Spleen (tissue), 11 donors: ENCODE data around the gene SEPSECS. TPM values are rescaled to one million over a fixed set of nuclear protein-coding genes. Genes with fewer than 3 reads are reported as not detected.
A peak's percentile ranks its signal among the peaks of the same experiment; 100 is the strongest.

Experiments
- DNase-seq: peaks from one replicate; pipeline ENCODE4 v3.0.0-alpha.2; 2020
- H3K27ac ChIP-seq, 8 donors: fragments of 200-600 bp; sonication (generic) in 7 of 8; 1 replicate in 4 of 8; 2 replicates in 4 of 8; pipeline versions ENCODE4 v1.5.0 to v1.8.0; 2016 to 2021; ENCODE audit warnings: inconsistent platforms in 4 of 8, mild to moderate bottlenecking in 4 of 8, moderate library complexity in 1 of 8
- H3K27me3 ChIP-seq, 7 donors: fragments of 200-600 bp; sonication (generic) in 6 of 7; replicated peaks in 1 of 7; 1 replicate in 4 of 7; 2 replicates in 3 of 7; pipeline versions ENCODE4 v1.5.0 to v1.8.0; 2016 to 2021; ENCODE audit warnings: inconsistent platforms in 3 of 7, mild to moderate bottlenecking in 1 of 7
- H3K36me3 ChIP-seq, 6 donors: fragments of 200-600 bp; sonication (generic) in 5 of 6; 1 replicate in 4 of 6; 2 replicates in 2 of 6; pipeline versions ENCODE4 v1.5.0 to v1.8.0; 2016 to 2021; ENCODE audit warnings: inconsistent platforms in 2 of 6
- H3K4me1 ChIP-seq, 6 donors: fragments of 200-600 bp; sonication (generic) in 5 of 6; 1 replicate in 3 of 6; 2 replicates in 3 of 6; pipeline versions ENCODE4 v1.5.0 to v1.8.0; 2016 to 2021; ENCODE audit warnings: inconsistent platforms in 3 of 6
- H3K4me3 ChIP-seq, 8 donors: fragments of 200-600 bp; sonication (generic) in 7 of 8; 1 replicate in 4 of 8; 2 replicates in 4 of 8; pipeline versions ENCODE4 v1.5.0 to v1.8.0; 2016 to 2021; ENCODE audit warnings: inconsistent platforms in 4 of 8, mild to moderate bottlenecking in 4 of 8, moderate library complexity in 2 of 8
- H3K9me3 ChIP-seq, 8 donors: fragments of 200-600 bp; sonication (generic) in 7 of 8; 1 replicate in 4 of 8; 2 replicates in 4 of 8; pipeline versions ENCODE4 v1.5.0 to v1.8.0; 2016 to 2021; ENCODE audit warnings: inconsistent platforms in 4 of 8
- CTCF ChIP-seq, 11 experiments: fragments of 200-600 bp in 7 of 11; fragments of 450-650 bp in 4 of 11; sonication (generic) in 4 of 11; IDR thresholded peaks in 8 of 11; conservative IDR thresholded peaks in 3 of 11; 1 replicate in 7 of 11; 2 replicates in 4 of 11; pipeline versions ENCODE4 v1.4.0 to v1.8.0; 2016 to 2021; ENCODE audit warnings: antibody characterized with exemption in 11 of 11, inconsistent platforms in 4 of 11, mild to moderate bottlenecking in 1 of 11
- POLR2A ChIP-seq, 3 donors: fragments of 450-650 bp; IDR thresholded peaks; one replicate each; pipeline ENCODE4 v1.5.1; 2017; ENCODE audit warnings: antibody characterized with exemption in 3 of 3, mild to moderate bottlenecking in 1 of 3
- POLR2AphosphoS5 ChIP-seq, 3 donors: sonication (generic); formaldehyde crosslinking; IDR thresholded peaks; one replicate each; pipeline ENCODE4 v1.5.1; 2017; ENCODE audit warnings: antibody characterized with exemption in 3 of 3
- WGBS, 5 donors: extraction: QIAGEN DNeasy Blood & Tissue Kit in 3 of 5; methylation state at CpG; one replicate each; pipeline versions ENCODE4 v1.1.5 to v1.1.7; 2013 to 2018; 5-methylcytosine and 5-hydroxymethylcytosine counted together
- intact Hi-C: fragments of 100-400 bp; cut with DNase I; formaldehyde crosslinking; loops from one replicate; pipeline ENCODE4 v1.15.0; 2023; ENCODE audit warnings: low total_unique reads
- polyA plus RNA-seq, 3 donors: library from polyadenylated mRNA; stranded (reverse); fragments of 200-250 nt; gene quantifications; one replicate each; pipeline ENCODE4 v1.2.1, GENCODE V29; 2013
- total RNA-seq, 7 donors: library from RNA; depleted of rRNA in 3 of 7; stranded (reverse); fragments of >200 nt in 3 of 7; fragmentation: NEBNext Ultra II Directional in 4 of 7; extraction: Animal tissue kit (Norgen Biotek cat#: 25700) in 4 of 7; gene quantifications; one replicate each; pipeline versions ENCODE4 v1.1.0 to v1.2.1, GENCODE V29; 2016 to 2021
- donor health status: healthy with polysubstance abuse.
- donor health status: DM: no; HTN: no; CAD: no; lungs with moderate emphysema.
- donor health status: DM: no; HTN: no; CAD: no.
- donor health status: Bipolar disorder and iron deficiency.
- donor health status: healthy.
- donor health status: DM: no; HTN: no; CAD: no.
- donor health status: DM: yes; HTN: yes; CAD: no.

The SEPSECS gene
- total and polyA plus RNA-seq, 10 donors, result 4.8 to 15.2 (median 11.3) TPM

- intact Hi-C loops, result loop anchor here (5.0 kb wide), 2 partner anchors 71 to 151 kb away; partner anchors contain the start of genes PI4K2B and ZCCHC4
- DNase-seq, result no peak
- Histone ChIP-seq H3K36me3 (peaks cover 0 to 37% (median 9%) of the 10 kb centered on the region in 6 donors), H3K4me1 (peaks cover 12 to 62% (median 31%) of the 10 kb centered on the region in 6 donors), H3K9me3 (no peaks in the 10 kb centered on the region), H3K27me3 (no peaks in the 10 kb centered on the region), H3K4me3 (peak overlapping the region; percentile 68 to 94 (median 82)), H3K27ac (peak overlapping the region; percentile 93 to 98 (median 97))
- peak in 3 of 11 experiments; percentile 0 to 13 (median 3) for TF ChIP-seq CTCF (IDR thresholded peaks at IDR 0.05 in 8 of 11, conservative IDR thresholded peaks at IDR 0.05 in 3 of 11)
- TF ChIP-seq POLR2A (IDR thresholded peaks at IDR 0.05), result peak in 1 of 3 donors; percentile 82
- no peak for TF ChIP-seq POLR2AphosphoS5 (IDR thresholded peaks at IDR 0.05)
- 5 to 15% (median 8%) methylated on average over 16 of the region's 16 CpGs for WGBS, 5 donors
These were observed 704 bp upstream of the SEPSECS start for GRCh38 chr4:25160714-25161592.

- Histone ChIP-seq H3K27ac (peak overlapping the region in 1 of 8 donors; percentile 97), H3K9me3 (no peaks in the 10 kb centered on the region), H3K4me3 (peak overlapping the region in 2 of 8 donors; percentile 81 to 84), H3K27me3 (no peaks in the 10 kb centered on the region), H3K36me3 (peaks cover 0 to 38% (median 11%) of the 10 kb centered on the region in 6 donors), H3K4me1 (peaks cover 12 to 51% (median 31%) of the 10 kb centered on the region in 6 donors)
- TF ChIP-seq CTCF (IDR thresholded peaks at IDR 0.05 in 8 of 11, conservative IDR thresholded peaks at IDR 0.05 in 3 of 11) (no peak), POLR2A (IDR thresholded peaks at IDR 0.05) (no peak), POLR2AphosphoS5 (IDR thresholded peaks at IDR 0.05) (no peak)
- intact Hi-C loops, result no loop called here
- WGBS, 5 donors, result 87 to 92% (median 92%) methylated on average over 7 of the region's 7 CpGs
- DNase-seq, result no peak
These were observed 1.4 kb downstream of the SEPSECS start for GRCh38 chr4:25158817-25159216.

- 71 to 93% (median 91%) methylated on average over 1 of the region's 1 CpG for WGBS, 5 donors
- intact Hi-C loops, result no loop called here
- Histone ChIP-seq H3K36me3 (peaks cover 0 to 43% (median 11%) of the 10 kb centered on the region in 6 donors), H3K4me3 (no peak overlapping the region), H3K9me3 (no peaks in the 10 kb centered on the region), H3K4me1 (peaks cover 7 to 34% (median 24%) of the 10 kb centered on the region in 6 donors), H3K27me3 (no peaks in the 10 kb centered on the region), H3K27ac (no peak overlapping the region)
- no peak for DNase-seq
- no peak for TF ChIP-seq POLR2AphosphoS5 (IDR thresholded peaks at IDR 0.05)
- TF ChIP-seq POLR2A (IDR thresholded peaks at IDR 0.05), result no peak
- TF ChIP-seq CTCF (IDR thresholded peaks at IDR 0.05 in 8 of 11, conservative IDR thresholded peaks at IDR 0.05 in 3 of 11), result no peak
These were observed 3.2 kb downstream of the SEPSECS start for GRCh38 chr4:25157081-25157480.

- H3K27ac ChIP-seq, result no peak overlapping the region
- H3K4me1 ChIP-seq, result peaks cover 0 to 22% (median 12%) of the 10 kb centered on the region in 6 donors
- no peak overlapping the region for H3K4me3 ChIP-seq
- TF ChIP-seq CTCF (IDR thresholded peaks at IDR 0.05 in 8 of 11, conservative IDR thresholded peaks at IDR 0.05 in 3 of 11), result no peak
- TF ChIP-seq POLR2AphosphoS5 (IDR thresholded peaks at IDR 0.05), result no peak
- TF ChIP-seq POLR2A (IDR thresholded peaks at IDR 0.05), result no peak
- no peak for DNase-seq
- H3K27me3 ChIP-seq, result no peaks in the 10 kb centered on the region
- intact Hi-C loops, result no loop called here
- WGBS, 5 donors, result 89 to 96% (median 95%) methylated on average over 5 of the region's 5 CpGs
- peaks cover 0 to 48% (median 11%) of the 10 kb centered on the region in 6 donors for H3K36me3 ChIP-seq
- no peaks in the 10 kb centered on the region for H3K9me3 ChIP-seq
These were observed 4.3 kb downstream of the SEPSECS start for GRCh38 chr4:25155947-25156346.
